Neural crest cell (in vitro differentiated cells): Measurements from ENCODE around the gene SLC7A11. TPM values are rescaled to one million over a fixed set of nuclear protein-coding genes. Genes with fewer than 3 reads are reported as not detected.
"Not testable (repeated sequence)": the region's sequence is repeated elsewhere in the genome, so short reads cannot be mapped to it uniquely, and the experiment has no call there.

ENCODE experiments used
- DNase-seq: peaks from one replicate; pipeline ENCODE4 v3.0.0; 2021; ENCODE audit warnings: low read depth, mixed read lengths, low spot score
- H3K27ac Mint-ChIP-seq: one replicate; pipeline ENCODE4 v1.8.0; 2021; ENCODE audit warnings: mild to moderate bottlenecking, mixed read lengths; ENCODE audit not compliant: unreplicated experiment
- H3K27me3 Mint-ChIP-seq: 2 replicates; pipeline ENCODE4 v1.8.0; 2021; ENCODE audit warnings: low read depth, mild to moderate bottlenecking, mixed read lengths
- H3K36me3 Mint-ChIP-seq: 2 replicates; pipeline ENCODE4 v1.8.0; 2021; ENCODE audit warnings: low read depth, mild to moderate bottlenecking, mixed read lengths
- H3K4me1 Mint-ChIP-seq: 2 replicates; pipeline ENCODE4 v1.8.0; 2021; ENCODE audit warnings: mixed read lengths
- H3K4me3 Mint-ChIP-seq: one replicate; pipeline ENCODE4 v1.8.0; 2021; ENCODE audit warnings: mild to moderate bottlenecking, mixed read lengths
- H3K9me3 Mint-ChIP-seq: 2 replicates; pipeline ENCODE4 v1.8.0; 2021; ENCODE audit warnings: mixed read lengths
- CTCF ChIP-seq: fragments of 200-600 bp; sonication (generic); conservative IDR thresholded peaks from 2 replicates; pipeline ENCODE4 v1.5.0; 2021; ENCODE audit warnings: antibody characterized with exemption, mild to moderate bottlenecking
- total RNA-seq: library from RNA; stranded (reverse); gene quantifications from 2 replicates; pipeline ENCODE4 v1.2.1, GENCODE V29; 2021

The SLC7A11 gene
- total RNA-seq, 1 donor from 2014 or later: 18.7 TPM

DNA sequence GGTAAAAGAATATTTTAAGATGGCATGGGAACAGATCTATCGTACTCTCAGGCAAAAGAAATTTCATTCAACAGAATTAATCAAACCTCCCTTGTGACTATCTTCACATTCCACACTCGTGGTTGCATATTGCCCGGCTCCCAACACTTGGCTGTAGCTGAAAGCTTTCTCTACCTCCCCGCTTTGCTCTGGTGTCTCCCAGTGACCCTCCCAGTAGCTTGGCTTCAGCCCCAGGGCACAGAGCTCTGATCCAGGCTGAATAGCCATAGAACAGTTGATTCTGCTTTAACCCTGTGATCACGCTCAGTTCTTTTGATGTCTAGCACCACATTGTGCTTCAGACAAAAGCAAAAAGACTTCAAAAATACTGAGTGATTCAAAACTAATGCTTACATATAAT lies 24.6 kb downstream of the SLC7A11 start:
- Mint-ChIP-seq H3K27ac (peak overlapping the region; percentile 83), H3K36me3 (peaks cover 14% of the 10 kb centered on the region), H3K9me3 (no peaks in the 10 kb centered on the region), H3K4me3 (peak overlapping the region; percentile 66), H3K4me1 (peaks cover 64% of the 10 kb centered on the region), H3K27me3 (no peaks in the 10 kb centered on the region)
- DNase-seq: peak; percentile 54
- TF ChIP-seq CTCF: no peak

DNA sequence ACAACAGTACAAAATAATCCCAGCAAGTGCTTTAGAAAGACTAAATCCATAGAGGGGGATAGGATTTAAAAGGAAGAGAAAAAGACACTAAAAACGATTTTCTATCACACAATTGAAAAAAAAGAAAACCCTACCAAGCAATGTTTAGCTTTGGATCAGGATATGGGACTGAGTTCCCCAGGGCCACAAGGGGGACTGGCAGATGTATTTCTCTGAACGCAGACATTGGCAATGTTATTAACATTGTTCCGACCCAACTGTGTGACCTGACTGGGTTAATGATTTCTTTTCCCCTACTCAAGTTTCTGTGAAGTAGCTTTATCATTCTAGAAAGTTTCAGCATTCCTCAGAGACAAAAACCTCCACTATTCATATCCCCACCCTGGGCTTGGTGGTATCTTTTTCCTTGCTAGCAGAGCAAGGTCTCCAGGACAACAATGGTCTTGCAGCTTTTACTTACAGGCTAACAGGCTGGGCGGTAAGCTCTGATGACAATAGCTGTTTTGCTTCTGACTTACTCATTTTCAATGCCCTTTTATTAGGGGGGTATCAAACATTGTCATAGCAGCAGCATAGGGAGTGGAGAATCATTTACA lies 25.8 kb downstream of the SLC7A11 start:
- Mint-ChIP-seq H3K36me3 (peaks cover 14% of the 10 kb centered on the region), H3K27me3 (no peaks in the 10 kb centered on the region), H3K9me3 (no peaks in the 10 kb centered on the region), H3K4me1 (peaks cover 53% of the 10 kb centered on the region), H3K4me3 (peak overlapping the region; percentile 36), H3K27ac (peak overlapping the region; percentile 91)
- TF ChIP-seq CTCF: peak; percentile 49
- DNase-seq: no peak

DNA sequence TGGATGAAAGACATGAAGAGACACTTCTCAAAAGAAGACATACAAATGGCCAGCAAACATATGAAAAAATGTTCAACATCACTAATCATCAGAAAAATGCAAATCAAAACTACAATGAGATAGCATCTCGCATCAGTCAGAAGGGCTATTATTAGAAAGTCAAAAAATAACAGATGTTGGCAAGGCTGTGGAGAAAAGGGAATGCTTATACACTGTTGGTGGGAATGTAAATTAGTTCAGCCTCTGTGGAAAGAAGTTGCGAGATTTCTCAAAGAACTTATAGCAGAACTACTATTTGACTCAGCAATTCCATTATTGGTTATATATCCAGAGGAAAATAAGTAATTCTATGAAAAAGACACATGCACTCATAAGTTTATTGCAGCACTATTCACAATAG lies 31.6 kb downstream of the SLC7A11 start:
- not testable (repeated sequence) for H3K27ac Mint-ChIP-seq, H3K4me3 Mint-ChIP-seq, H3K27me3 Mint-ChIP-seq, H3K9me3 Mint-ChIP-seq, DNase-seq
- H3K36me3 Mint-ChIP-seq: peaks cover 19% of the 10 kb centered on the region
- peaks cover 20% of the 10 kb centered on the region for H3K4me1 Mint-ChIP-seq

DNA sequence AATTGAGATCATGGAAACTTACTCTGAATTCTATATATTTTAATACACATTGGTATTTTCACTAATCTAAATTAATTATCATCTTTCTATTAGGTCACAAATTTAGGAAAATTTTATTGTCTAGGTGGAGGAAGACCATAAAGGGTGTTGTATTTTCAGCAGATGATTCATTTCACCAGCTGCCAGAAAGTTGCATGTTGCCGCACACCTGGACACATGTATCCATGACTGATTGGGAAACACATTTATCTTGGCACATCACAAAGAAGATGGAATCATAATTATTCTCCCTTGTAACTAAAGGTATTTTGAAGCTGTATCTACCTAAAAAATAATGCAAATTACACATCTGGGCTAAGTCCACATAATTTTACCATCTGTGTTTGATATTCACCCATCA lies 33.1 kb downstream of the SLC7A11 start:
- H3K27me3 Mint-ChIP-seq: no peaks in the 10 kb centered on the region
- H3K9me3 Mint-ChIP-seq: peaks cover 2% of the 10 kb centered on the region
- peaks cover 19% of the 10 kb centered on the region for H3K36me3 Mint-ChIP-seq
- H3K4me3 Mint-ChIP-seq: no peak overlapping the region
- peaks cover 15% of the 10 kb centered on the region for H3K4me1 Mint-ChIP-seq
- H3K27ac Mint-ChIP-seq: no peak overlapping the region
- no peak for DNase-seq
- TF ChIP-seq CTCF: no peak

- Mint-ChIP-seq H3K4me3 (no peak overlapping the region), H3K27me3 (no peaks in the 10 kb centered on the region), H3K4me1 (peaks cover 16% of the 10 kb centered on the region), H3K9me3 (no peaks in the 10 kb centered on the region), H3K27ac (no peak overlapping the region), H3K36me3 (peaks cover 11% of the 10 kb centered on the region)
- no peak for DNase-seq
- no peak for TF ChIP-seq CTCF
These were observed 36.5 kb downstream of the SLC7A11 start for GRCh38 chr4:138205531-138206233.

DNA sequence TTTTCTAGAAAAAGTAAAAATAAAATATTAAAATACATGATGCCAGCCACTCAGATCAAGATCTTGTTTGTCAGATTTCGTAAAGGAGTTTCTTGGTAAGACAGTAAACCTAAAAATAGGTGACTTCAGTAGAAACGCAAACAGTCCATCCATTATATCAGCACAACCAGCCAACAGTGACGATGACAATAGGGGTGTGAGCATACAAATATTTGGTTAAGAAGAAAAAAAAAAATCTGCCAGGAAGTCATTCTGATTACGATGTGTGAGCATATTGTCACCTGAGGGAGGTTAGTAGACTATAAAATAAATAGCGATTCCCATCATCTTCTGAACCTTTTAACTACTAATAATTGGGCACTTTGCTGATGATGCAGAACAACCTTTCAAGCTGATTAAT lies 37.6 kb downstream of the SLC7A11 start:
- no peak for TF ChIP-seq CTCF
- no peaks in the 10 kb centered on the region for H3K27me3 Mint-ChIP-seq
- peaks cover 4% of the 10 kb centered on the region for H3K36me3 Mint-ChIP-seq
- no peak overlapping the region for H3K4me3 Mint-ChIP-seq
- no peaks in the 10 kb centered on the region for H3K9me3 Mint-ChIP-seq
- peaks cover 27% of the 10 kb centered on the region for H3K4me1 Mint-ChIP-seq
- no peak overlapping the region for H3K27ac Mint-ChIP-seq
- DNase-seq: no peak
